ENCODE measurements around the gene APOA5.
A peak's percentile ranks its signal among the peaks of the same experiment; 100 is the strongest.
"Not testable (repeated sequence)": the region's sequence is repeated elsewhere in the genome, so short reads cannot be mapped to it uniquely, and the experiment has no call there.

The APOA5 gene, protein sequence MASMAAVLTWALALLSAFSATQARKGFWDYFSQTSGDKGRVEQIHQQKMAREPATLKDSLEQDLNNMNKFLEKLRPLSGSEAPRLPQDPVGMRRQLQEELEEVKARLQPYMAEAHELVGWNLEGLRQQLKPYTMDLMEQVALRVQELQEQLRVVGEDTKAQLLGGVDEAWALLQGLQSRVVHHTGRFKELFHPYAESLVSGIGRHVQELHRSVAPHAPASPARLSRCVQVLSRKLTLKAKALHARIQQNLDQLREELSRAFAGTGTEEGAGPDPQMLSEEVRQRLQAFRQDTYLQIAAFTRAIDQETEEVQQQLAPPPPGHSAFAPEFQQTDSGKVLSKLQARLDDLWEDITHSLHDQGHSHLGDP

DNA sequence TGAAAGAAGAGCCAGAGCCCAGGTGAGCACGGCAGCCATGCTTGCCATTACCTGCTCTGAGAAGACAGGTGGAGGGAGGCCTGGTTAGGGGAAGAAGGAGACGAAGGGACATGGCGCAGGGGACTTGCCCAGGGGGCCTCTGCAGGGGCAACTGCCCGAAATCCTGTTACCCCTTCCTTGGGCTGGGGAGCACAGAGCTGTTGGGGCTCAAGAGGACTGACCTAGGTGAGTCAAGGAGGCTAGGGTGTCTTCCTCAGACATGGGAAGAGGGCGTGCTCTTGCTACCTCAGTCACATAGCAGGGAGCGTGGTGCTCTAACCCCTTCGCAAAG lies at the start of gene APOA5:
TSS of gene APOA5 (minus strand) at position 67 of the 331 bp plus-strand sequence. CDS start at position 48, 19 bp downstream.
- peaks cover 14% of the 10 kb centered on the region for H3K4me1 ChIP-seq (ENCODE audit: insufficient read depth, low read length)
- H3K4me3 ChIP-seq (ENCODE audit: low read depth in 1 of 2, low read length in 2 of 2) = peak within 1 kb of the TSS in 1 of 2 donors; percentile 22
- H3K27me3 ChIP-seq (ENCODE audit: control insufficient read depth in 1 of 2, insufficient read depth in 2 of 2, low read length in 2 of 2) = no peaks in the 10 kb centered on the region
- no peaks in the 10 kb centered on the region for H3K9me3 ChIP-seq (ENCODE audit: low read length)
- no peaks in the 10 kb centered on the region for H3K36me3 ChIP-seq (ENCODE audit: insufficient read depth, low read length)
- H3K27ac ChIP-seq (ENCODE audit: low read depth, low read length) = no peak within 1 kb of the TSS
- no peak within 1 kb of the TSS for H3K9ac ChIP-seq (ENCODE audit: low read length)

DNA sequence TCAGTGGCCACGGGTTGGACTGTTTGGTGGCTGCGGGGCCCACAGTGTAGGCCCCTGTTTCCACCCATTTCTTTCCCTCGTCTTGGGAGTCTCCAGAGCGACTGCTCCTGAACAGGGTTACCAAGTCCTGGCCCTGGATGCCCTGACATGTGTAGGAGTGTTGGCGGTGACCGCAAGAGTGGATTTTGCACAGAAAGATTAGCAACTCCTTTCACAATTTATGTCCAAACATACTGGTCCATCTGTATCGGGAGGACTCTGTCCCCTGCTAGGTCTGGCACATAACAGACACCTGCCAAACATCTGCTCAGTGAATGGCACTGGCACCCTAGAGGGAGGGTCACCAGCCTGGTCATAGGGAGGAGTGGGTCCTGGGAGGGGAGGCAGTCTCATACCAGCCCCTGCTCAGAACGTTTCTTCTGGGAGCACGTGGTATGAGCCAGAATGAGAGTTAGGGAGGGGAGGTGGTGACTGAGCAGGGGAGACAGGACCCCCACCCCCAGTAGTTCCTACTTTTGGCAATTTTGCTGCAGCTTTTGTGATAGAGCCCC lies 49.1 kb upstream of the APOA5 start:
- Histone ChIP-seq H3K27ac (ENCODE audit: low read depth, low read length) (no peak overlapping the region), H3K9ac (ENCODE audit: low read length) (no peak overlapping the region), H3K36me3 (ENCODE audit: insufficient read depth, low read length) (peaks cover 27% of the 10 kb centered on the region), H3K4me3 (ENCODE audit: low read depth in 1 of 2, low read length in 2 of 2) (no peak overlapping the region), H3K9me3 (ENCODE audit: low read length) (no peaks in the 10 kb centered on the region), H3K27me3 (ENCODE audit: control insufficient read depth in 1 of 2, insufficient read depth in 2 of 2, low read length in 2 of 2) (no peaks in the 10 kb centered on the region), H3K4me1 (ENCODE audit: insufficient read depth, low read length) (no peaks in the 10 kb centered on the region)

DNA sequence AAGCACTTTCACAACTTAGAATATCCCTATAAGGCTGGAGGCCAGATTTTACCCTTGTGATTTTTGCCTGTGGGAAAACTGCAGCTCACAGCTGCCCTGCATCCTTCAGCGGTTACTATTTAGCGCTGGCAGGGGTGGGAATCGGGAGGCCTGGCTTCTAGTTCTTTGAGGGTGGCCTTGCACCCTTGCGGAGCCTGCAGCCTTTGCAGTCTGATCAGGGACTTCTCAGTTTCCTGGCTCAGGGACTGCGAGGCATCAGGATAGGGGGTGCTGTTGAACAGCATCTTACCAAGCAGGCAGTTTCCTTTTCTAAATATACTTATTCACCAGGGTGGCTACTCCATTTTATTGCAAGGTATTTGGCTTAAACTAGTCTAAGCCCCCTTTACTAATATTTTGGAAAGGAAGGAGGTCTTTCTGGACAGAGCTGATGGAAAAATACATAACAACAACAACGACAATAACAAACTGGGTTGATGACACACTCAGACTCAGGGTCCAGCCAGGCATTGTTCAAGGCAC lies 48.6 kb upstream of the APOA5 start:
- Histone ChIP-seq H3K4me3 (ENCODE audit: low read depth in 1 of 2, low read length in 2 of 2) (no peak overlapping the region), H3K9ac (ENCODE audit: low read length) (no peak overlapping the region), H3K9me3 (ENCODE audit: low read length) (no peaks in the 10 kb centered on the region), H3K27ac (ENCODE audit: low read depth, low read length) (no peak overlapping the region), H3K27me3 (ENCODE audit: control insufficient read depth in 1 of 2, insufficient read depth in 2 of 2, low read length in 2 of 2) (no peaks in the 10 kb centered on the region), H3K36me3 (ENCODE audit: insufficient read depth, low read length) (peaks cover 21% of the 10 kb centered on the region), H3K4me1 (ENCODE audit: insufficient read depth, low read length) (peaks cover 3% of the 10 kb centered on the region)

DNA sequence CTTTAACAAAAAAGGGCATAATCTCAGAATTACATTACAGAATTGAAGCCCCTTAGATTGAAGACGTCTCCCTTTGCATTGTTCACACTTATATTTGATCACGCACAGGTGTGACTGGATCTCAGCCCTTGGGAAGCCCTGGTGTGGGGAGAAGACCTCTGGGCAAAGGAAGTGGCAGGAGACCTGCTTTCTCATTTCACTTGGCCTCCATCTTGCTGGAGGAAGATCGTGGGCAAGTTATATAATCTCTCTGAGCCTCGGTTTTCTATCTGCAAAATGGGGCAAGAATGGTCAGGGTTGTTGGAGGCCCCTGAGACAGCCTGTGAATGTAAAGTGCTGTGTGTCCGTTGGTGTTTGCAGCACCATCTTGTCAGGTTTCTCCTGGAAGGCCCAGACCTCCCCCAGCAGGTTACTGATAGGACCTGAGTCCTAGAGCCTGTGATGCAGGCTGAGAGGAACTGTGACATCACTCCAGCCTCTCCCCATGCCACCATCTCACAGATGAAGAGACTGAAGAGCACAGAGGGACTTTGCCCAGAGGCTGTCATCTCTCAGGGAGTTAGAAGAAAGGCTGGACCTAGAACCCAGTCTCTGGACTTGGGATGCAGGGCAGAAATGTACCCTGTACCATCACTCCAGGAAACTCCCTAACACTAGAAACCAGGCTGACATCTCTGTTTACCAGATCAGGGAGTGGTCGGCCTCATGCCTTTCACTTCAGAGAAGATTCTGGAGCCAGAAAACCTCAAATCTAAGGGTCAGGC lies 46.8 kb upstream of the APOA5 start:
- no peak overlapping the region for H3K9ac ChIP-seq (ENCODE audit: low read length)
- H3K4me3 ChIP-seq (ENCODE audit: low read depth in 1 of 2, low read length in 2 of 2) = no peak overlapping the region
- no peak overlapping the region for H3K27ac ChIP-seq (ENCODE audit: low read depth, low read length)
- H3K36me3 ChIP-seq (ENCODE audit: insufficient read depth, low read length) = peaks cover 9% of the 10 kb centered on the region
- no peaks in the 10 kb centered on the region for H3K27me3 ChIP-seq (ENCODE audit: control insufficient read depth in 1 of 2, insufficient read depth in 2 of 2, low read length in 2 of 2)
- peaks cover 6% of the 10 kb centered on the region for H3K4me1 ChIP-seq (ENCODE audit: insufficient read depth, low read length)
- H3K9me3 ChIP-seq (ENCODE audit: low read length) = no peaks in the 10 kb centered on the region

DNA sequence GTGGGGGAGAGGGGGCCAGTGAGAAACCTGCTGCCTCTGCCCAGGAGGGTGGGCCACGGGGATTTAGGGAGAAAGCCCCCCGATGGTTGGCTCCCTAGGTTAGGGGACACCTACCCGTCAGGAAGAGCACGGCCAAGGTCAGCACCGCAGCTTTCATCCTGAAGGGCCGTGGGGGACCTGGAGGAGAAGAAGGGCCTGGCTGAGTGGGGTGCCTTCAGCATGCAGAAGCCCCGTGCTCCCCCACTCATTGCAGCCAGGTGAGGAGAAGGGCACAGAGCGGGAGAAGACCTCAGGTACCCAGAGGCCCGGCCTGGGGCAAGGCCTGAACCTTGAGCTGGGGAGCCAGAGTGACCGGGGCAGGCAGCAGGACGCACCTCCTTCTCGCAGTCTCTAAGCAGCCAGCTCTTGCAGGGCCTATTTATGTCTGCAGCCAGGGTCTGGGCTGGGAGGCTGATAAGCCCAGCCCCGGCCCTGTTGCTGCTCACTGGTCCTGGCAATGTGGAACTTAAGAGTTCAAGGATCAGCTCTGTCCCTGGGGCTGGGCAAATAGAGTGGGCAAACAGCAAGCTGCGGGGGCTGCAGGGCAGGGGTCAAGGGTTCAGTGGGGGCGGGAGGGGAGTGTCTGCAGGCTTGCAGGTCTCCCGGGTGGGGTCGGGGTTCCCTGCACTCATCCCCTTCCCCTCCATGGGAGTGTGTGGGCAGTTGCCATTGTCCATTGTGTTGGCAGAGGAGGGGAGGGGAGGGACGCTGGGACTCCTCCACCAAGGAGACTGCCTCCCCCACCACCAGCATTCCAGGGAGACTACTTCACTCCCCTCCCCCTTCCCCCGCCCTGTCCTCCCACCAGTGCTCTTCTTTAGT lies 45.8 kb upstream of the APOA5 start, which contains the start of gene APOA1:
TSS of gene APOA1 (minus strand) at position 392 of the 861 bp plus-strand sequence. CDS start at position 157, 235 bp downstream.
- no peak within 1 kb of the TSS for H3K27ac ChIP-seq (ENCODE audit: low read depth, low read length)
- no peak within 1 kb of the TSS for H3K4me3 ChIP-seq (ENCODE audit: low read depth in 1 of 2, low read length in 2 of 2)
- H3K4me1 ChIP-seq (ENCODE audit: insufficient read depth, low read length) = peaks cover 6% of the 10 kb centered on the region
- H3K27me3 ChIP-seq (ENCODE audit: control insufficient read depth in 1 of 2, insufficient read depth in 2 of 2, low read length in 2 of 2) = no peaks in the 10 kb centered on the region
- no peaks in the 10 kb centered on the region for H3K36me3 ChIP-seq (ENCODE audit: insufficient read depth, low read length)
- no peaks in the 10 kb centered on the region for H3K9me3 ChIP-seq (ENCODE audit: low read length)
- no peak within 1 kb of the TSS for H3K9ac ChIP-seq (ENCODE audit: low read length)

DNA sequence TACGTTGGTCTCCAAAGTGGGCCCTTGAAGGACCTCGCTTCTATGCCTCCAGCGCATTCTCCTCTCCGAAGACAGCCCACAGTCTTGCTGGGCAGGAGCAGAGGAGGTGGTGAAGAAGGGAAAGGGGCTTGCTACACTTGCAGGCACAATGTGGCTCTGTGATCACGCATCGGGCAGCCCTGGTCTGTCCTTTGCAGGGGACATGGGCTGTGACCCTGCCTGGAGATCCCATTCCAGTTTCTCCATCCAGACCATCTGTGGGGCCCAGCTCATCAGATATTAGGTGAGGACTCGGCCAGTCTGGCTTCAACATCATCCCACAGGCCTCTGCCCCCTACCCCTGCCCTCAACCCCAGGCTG lies 44.9 kb upstream of the APOA5 start:
- Histone ChIP-seq H3K4me1 (ENCODE audit: insufficient read depth, low read length) (peaks cover 6% of the 10 kb centered on the region), H3K27me3 (ENCODE audit: control insufficient read depth in 1 of 2, insufficient read depth in 2 of 2, low read length in 2 of 2) (no peaks in the 10 kb centered on the region), H3K4me3 (ENCODE audit: low read depth in 1 of 2, low read length in 2 of 2) (no peak overlapping the region), H3K9ac (ENCODE audit: low read length) (no peak overlapping the region), H3K27ac (ENCODE audit: low read depth, low read length) (no peak overlapping the region), H3K9me3 (ENCODE audit: low read length) (no peaks in the 10 kb centered on the region), H3K36me3 (ENCODE audit: insufficient read depth, low read length) (no peaks in the 10 kb centered on the region)

DNA sequence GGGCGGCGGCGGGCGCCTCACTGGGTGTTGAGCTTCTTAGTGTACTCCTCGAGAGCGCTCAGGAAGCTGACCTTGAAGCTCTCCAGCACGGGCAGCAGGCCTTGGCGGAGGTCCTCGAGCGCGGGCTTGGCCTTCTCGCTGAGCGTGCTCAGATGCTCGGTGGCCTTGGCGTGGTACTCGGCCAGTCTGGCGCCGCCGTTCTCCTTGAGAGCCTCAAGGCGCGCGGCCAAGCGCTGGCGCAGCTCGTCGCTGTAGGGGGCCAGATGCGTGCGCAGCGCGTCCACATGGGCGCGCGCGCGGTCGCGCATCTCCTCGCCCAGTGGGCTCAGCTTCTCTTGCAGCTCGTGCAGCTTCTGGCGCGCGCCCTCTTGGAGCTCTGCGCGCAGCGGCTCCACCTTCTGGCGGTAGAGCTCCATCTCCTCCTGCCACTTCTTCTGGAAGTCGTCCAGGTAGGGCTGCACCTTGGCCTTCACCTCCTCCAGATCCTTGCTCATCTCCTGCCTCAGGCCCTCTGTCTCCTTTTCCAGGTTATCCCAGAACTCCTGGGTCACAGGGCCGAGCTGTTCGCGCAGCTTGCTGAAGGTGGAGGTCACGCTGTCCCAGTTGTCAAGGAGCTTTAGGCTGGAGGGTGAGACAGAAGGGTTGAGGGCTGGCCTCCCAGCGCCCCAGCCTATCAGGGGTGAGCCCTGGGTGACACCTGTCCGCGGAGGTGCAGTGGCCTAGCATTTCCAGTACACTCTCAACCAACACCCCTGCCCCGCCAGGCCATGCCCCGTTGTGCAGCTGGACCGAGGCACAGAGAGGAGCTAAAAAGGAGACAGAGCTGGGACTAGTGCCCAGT lies 44.3 kb upstream of the APOA5 start:
- H3K36me3 ChIP-seq (ENCODE audit: insufficient read depth, low read length) = no peaks in the 10 kb centered on the region
- peaks cover 6% of the 10 kb centered on the region for H3K4me1 ChIP-seq (ENCODE audit: insufficient read depth, low read length)
- no peaks in the 10 kb centered on the region for H3K9me3 ChIP-seq (ENCODE audit: low read length)
- H3K27ac ChIP-seq (ENCODE audit: low read depth, low read length) = peak overlapping the region; percentile 67
- H3K9ac ChIP-seq (ENCODE audit: low read length) = no peak overlapping the region
- H3K4me3 ChIP-seq (ENCODE audit: low read depth in 1 of 2, low read length in 2 of 2) = peak overlapping the region; percentile 11 to 47
- H3K27me3 ChIP-seq (ENCODE audit: control insufficient read depth in 1 of 2, insufficient read depth in 2 of 2, low read length in 2 of 2) = no peaks in the 10 kb centered on the region

DNA sequence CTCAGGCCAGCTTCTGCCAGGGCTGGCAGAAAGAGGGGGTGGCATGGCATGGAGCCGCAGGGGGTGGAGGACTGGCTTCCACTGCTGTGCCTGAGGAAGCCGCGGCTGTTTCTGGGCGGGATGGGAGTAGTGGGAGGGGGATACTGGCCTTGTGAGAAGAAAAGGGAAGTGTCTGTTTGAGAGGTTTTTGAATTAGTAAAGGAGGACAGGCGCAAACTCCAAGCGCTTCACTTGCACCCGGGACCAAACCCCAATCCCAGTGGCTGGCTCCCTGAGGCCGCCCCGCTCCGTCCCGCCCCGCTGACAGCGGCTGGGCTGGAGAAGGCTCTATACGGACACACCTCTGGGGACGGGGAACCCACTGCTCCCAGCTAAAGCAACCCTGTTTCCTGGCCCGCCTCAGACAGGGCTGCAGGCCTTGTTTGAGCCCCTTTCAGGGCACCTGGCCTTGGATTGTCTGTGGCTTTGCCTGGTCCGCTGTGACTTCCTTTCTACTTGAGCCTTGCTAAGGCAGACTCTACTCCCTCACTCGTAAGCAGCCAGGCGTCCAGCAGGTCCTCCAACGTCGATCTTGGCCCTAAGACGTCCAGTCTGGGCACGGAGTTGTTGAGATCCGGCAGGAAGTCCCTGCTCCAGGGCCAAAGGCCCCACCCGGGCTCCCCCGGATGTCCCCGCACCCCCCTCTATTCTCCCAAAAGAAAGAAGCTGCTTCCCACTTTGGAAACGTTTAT lies 43.5 kb upstream of the APOA5 start:
- H3K9ac ChIP-seq (ENCODE audit: low read length) = peak overlapping the region; percentile 27
- no peaks in the 10 kb centered on the region for H3K36me3 ChIP-seq (ENCODE audit: insufficient read depth, low read length)
- H3K27me3 ChIP-seq (ENCODE audit: control insufficient read depth in 1 of 2, insufficient read depth in 2 of 2, low read length in 2 of 2) = no peaks in the 10 kb centered on the region
- peak overlapping the region; percentile 11 to 47 for H3K4me3 ChIP-seq (ENCODE audit: low read depth in 1 of 2, low read length in 2 of 2)
- H3K9me3 ChIP-seq (ENCODE audit: low read length) = no peaks in the 10 kb centered on the region
- H3K27ac ChIP-seq (ENCODE audit: low read depth, low read length) = peak overlapping the region; percentile 67
- H3K4me1 ChIP-seq (ENCODE audit: insufficient read depth, low read length) = peaks cover 6% of the 10 kb centered on the region

DNA sequence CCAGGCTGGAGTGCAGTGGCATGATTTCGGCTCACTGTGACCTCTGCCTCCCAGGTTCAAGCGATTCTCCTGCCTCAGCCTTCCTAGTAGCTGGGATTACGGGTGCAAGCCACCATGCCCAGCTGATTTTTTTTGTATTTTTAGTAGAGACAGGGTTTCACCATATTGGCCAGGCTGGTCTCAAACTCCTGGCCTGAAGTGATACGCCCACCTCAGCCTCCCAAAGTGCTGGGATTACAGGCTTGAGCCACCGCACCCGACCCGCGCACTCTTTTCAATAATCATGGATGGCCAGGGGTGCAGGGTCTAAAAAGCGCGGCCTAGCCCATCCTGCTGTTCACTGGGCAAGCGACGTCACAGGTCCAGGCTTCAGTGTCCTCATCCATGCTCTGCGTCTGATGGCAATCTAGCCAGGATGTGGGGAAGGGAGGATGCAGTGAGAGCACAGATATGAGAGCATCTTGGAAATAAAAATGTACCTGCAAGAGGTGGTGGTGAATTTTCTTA lies 42.9 kb upstream of the APOA5 start:
- H3K9ac ChIP-seq (ENCODE audit: low read length); H3K27me3 ChIP-seq (ENCODE audit: control insufficient read depth in 1 of 2, insufficient read depth in 2 of 2, low read length in 2 of 2); H3K4me3 ChIP-seq (ENCODE audit: low read depth in 1 of 2, low read length in 2 of 2); H3K9me3 ChIP-seq (ENCODE audit: low read length); H3K27ac ChIP-seq (ENCODE audit: low read depth, low read length); H3K36me3 ChIP-seq (ENCODE audit: insufficient read depth, low read length); H3K4me1 ChIP-seq (ENCODE audit: insufficient read depth, low read length): not testable (repeated sequence)
